ENCODE results near the gene P2RY8. TPM values are rescaled to one million over a fixed set of nuclear protein-coding genes. Genes with fewer than 3 reads are reported as not detected.
"Not testable (repeated sequence)": the region's sequence is repeated elsewhere in the genome, so short reads cannot be mapped to it uniquely, and the experiment has no call there.

P2RY8 gene
- total RNA-seq, 1 experiment from 2014 or later = 1.1 TPM

DNA sequence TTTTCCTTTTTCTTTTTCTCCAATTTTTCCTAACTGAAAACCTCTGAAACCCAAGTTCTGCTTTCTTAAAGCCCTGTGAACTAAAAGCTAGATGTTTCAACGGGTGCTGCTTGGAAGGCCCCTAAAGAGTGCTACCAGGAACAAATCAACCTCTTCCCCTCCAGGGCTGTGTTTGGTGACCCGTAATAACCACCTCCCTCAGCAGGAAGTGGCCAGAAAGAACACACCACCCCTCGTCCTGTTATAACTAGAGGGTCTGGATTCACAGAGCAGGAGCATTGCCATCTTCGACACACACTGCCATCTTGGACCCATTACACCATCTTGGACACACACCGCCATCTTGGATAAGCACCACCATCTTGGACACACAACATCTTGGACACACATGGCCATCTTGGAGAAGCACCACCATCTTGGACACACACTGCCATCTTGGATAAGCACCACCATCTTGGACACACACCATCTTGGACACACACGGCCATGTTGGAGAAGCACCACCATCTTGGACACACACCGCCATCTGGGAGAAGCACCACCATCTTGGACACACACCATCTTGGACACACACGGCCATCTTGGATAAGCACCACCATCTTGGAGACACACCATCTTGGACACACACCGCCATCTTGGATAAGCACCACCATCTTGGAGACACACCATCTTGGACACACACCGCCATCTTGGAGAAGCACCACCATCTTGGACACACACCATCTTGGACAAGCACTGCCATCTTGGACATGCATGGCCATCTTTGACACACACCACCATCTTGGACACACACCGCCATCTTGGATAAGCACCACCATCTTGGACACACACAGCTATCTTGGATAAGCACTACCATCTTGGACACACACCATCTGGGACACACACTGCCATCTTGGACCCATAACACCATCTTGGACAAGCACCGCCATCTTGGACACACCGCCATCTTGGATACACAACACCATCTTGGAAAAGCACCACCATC, 89.7 kb downstream of the P2RY8 start:
- not testable (repeated sequence) for DNase-seq (ENCODE audit: low read depth)

DNA sequence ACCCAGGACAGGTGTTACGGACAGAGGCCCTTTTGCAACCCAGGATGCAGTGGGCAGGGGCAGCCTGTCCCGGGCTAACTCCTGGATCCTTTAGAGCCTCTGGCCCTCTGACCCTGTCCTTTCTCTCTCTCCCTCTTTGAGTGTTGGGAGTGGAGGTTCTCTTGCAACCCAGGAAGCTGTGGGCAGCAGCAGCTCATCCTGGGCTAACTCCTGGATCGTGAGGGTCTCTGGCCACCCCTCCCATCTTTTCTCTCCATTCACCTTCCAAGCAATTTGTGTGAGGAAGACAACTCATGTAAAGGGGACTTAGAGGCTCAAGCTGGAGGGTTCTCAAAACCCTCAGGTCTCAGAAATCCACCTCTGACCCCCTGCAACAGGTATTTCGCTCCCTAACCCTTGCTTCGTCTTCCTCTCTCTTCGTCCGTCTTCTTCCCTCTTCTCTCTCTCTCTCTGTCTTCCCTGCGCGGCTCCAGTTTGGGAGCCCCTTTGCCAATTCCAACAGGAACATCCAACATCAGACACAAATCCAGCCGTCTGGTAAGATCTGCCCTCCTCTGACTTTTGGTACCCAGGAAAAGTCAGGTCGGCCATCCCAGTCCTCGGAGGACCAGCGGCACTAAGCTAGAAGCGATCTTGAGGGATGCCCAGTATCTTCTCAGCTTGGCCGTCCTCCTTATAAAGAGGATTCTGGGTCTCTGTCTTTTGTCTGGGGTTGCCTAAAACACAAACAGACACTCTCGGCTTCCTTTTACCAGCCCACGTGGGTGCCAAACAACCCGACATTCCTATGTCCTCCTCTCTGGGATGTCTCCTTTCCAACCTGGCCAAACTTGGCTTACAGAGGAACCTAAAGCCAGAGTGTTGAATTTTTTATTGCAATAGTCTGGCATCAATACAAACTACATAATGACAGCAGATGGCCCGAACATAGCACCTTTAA, 92.2 kb downstream of the P2RY8 start:
- DNase-seq (ENCODE audit: low read depth) = no peak

DNA sequence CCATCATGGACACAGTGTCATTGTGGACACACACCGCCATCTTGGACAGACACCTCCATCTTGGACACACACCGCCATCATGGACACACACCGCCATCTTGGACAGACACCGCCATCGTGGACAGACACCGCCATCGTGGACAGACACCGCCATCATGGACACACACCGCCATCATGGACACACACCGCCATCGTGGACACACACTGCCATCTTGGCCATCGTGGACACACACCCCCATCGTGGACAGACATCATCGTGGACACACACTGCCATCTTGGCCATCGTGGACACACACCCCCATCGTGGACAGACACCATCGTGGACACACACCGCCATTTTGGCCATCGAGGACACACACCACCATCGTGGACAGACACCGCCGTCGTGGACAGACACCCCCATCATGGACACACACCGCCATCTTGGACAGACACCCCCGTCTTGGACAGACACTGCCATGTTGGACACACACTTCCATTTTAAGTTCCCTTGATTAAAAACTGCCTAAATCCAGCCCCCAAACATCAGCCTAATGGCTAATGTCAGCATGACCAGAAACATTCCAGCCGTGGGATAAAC, 93.4 kb downstream of the P2RY8 start:
- no peak for DNase-seq (ENCODE audit: low read depth)

DNA sequence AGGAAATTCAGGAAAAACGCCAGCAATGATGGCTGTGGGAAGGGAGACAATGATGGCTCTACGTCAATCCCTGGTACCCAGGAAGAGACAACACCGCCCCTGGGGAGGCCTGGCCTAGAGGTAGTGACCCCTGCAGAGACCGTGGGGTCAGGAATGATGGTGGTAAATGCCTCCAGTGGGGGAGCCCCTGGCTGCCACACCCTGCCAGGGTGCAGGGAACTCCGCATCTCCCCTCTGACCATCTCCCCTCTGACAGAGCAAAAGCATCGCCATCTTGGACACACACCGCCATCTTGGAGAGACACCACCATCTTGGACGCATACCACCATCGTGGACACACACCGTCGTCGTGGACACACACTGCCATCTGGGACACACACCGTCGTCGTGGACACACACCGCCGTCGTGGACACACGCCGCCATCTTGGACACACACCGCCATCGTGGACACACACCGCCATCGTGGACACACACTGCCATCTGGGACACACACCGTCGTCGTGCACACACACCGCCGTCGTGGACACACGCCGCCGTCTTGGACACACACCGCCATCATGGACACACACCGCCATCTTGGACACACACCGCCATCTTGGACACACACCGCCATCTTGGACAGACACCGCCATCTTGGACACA, 94.1 kb downstream of the P2RY8 start:
- DNase-seq (ENCODE audit: low read depth) = no peak

DNA sequence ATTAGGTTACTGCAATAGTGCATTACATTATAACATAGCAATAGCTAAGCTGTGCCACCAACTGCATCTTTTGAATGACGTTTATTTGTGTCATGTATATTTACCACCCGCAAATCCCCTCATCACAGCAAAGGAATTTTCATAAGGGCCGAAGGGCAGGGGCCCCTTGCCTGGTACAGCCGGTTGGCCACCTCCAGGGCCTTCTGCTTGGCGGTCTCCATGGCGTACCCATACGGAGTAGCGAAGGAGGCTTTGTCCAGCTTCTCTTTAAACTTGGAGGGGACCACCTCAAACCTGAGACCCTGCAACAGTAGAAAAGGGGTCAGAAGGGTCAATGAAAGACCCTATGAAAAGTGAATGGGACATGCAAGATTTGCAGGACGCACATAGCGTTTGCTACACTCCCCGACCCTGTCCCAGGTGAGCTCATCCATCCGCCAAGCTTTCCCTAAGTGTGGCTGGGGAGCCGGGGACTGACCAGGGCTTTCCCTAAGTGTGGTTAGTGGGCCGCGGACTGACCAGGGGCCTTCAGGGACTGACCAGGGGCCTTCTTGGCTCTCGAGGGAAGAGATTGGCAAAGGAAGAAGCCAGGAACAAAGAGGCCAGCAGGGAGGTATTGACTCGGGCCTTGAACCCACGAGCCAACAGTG, 94.8 kb downstream of the P2RY8 start:
- DNase-seq (ENCODE audit: low read depth) = no peak

DNA sequence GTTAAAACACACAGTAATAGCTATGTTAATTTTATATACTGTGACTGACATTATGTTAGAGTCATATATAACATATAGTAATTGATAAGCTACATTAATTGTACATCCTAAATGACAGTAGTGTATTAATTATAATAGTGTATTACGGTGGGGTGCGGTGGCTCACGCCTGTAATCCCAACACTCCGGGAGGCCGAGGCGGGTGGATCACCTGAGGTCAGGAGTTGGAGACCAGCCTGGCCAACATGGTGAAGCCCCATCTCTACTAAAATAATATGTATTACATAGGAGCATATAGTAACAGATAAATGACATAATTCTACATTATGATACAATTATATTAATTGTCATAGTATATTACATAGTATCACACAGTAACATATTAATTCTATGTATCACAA, 96.5 kb downstream of the P2RY8 start:
- no peak for DNase-seq (ENCODE audit: low read depth)

DNA sequence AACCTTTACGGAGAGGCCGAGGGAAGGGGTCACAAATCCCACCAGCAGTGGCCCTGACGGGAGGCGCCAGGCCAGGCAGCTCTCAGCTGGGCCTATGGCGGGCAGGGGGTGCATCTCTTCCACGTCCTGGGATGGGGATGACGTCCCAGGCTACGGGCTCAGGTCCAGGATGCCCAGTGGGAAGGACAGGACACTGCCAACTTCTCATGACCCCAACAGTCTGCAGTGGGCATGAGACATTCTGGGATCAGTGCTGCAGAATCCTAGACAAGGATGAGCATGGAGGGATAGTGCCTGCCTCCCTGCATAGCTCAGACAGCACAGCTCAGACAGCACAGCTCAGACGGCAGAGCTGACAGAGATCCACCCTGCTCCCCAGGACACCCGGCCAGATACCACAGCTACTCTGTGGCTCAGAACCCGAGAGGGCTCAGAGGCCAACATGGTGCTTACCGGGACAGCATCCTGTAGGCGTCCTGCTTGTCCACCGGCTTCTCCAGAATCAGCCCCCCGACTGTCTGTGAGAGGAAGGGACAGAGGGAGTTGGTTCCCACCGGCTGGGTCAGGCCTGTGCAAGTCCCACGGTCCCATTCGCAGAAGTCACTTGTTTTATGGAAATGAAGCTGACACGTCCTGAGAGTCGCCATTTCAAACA, 101.6 kb downstream of the P2RY8 start:
- no peak for DNase-seq (ENCODE audit: low read depth)

DNA sequence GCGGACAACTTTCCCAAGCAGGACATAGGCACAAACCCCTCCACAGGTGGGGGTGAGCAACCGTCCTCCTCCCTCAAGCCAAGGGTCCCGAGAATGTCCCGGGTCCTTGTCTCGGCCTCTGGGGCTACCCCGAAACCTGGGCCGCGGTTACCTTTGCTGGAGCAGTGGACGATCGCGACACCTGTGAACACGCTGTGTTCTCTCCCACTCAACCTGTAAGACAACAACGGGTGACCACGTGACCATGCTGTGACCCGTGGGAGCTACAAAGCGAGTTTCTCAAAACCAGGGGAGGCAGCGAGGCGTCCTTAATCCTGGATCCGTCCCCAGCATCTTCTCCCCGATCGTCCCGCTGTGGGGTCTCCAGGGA, 102.1 kb downstream of the P2RY8 start:
- DNase-seq (ENCODE audit: low read depth) = no peak

DNA sequence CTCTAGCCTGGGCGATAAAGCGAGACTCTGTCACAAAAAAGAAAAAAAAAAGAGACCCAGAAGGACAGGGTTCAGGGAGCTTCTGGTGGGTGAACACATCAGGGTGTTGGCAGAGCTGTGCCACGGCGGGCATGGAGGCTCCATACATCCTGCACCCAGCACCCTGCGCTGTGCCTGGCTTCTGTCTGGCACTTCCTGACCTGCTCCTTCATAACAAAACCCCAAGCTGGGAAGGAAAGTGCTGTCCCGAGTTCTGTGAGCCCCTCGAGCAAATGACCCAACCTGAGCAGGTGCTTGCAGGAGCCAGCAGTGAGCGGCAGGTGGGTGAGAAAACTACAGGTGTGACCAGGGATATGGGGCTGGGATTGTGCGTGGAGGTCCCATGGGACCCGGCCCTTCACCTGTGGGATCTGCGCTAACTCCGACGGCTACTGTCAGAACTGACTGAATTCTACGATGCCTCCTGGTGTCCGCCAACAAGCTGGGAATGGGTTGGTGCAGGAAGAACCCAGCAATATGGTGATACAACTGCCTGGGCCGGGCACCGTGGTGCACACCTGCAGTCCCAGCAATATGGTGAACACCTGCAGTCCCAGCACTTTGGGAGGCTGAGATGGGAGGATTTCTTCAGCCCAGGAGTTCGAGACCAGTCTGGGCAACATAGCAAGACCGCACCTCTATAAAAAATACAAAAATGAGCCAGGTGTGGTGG, 103.2 kb downstream of the P2RY8 start:
- DNase-seq (ENCODE audit: low read depth) = no peak

DNA sequence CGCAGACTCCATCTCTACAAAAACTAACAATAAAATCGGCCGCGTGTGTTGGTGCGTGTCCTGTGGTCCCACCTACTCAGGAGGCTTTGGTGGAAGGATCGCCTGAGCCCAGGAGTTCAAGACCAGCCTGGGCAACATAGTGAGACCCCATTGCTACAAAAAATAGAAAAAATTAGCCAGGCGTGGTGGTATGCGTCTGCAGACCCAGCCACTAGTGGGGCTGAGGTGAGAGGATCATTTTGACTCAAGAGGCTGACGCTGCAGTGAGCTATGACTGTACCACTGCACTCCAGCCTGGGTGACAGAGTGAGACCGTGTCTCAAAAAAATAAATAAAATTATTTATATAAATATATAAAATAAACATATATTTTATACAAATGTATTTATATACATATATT, 106.5 kb downstream of the P2RY8 start:
- DNase-seq (ENCODE audit: low read depth) = no peak

DNA sequence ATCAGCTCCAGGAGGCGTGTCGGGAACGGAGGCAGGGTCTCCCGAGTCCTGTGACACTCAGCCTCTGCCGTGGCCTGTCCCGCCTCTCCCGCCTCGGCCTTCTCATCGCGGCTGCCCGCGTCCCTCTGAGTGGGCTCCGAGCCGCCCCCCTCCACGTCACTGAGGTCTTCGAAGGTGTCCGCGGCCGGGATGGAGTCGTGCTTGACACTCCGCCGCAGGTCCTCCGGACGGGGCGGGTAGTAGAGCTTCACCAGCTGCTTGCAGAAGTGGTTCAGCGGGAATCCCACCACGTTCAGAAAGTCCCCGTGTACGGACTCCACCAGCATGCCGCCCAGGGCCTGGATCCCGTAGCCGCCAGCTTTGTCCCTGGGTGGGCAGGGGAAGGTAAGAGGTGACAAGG, 109.2 kb downstream of the P2RY8 start:
- DNase-seq (ENCODE audit: low read depth) = no peak

DNA sequence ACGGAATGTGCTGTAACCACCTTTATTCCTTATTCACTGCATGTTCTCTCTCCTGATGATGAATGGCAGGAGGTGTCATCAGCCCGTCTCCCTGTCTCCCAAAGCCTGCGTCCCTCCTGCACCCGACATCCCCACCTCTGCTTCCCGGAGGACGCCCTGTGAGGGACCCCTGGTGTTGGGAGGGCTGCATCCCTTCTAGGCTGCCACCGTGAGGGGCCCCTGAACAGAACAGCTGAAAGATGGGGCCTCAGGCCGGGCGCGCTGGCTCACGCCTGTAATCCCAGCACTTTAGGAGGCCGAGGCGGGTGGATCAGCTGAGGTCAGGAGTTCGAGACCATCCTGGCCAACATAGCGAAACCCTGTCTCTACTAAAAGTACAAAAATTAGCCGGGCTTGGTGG, 110.7 kb downstream of the P2RY8 start:
- not testable (repeated sequence) for DNase-seq (ENCODE audit: low read depth)

DNA sequence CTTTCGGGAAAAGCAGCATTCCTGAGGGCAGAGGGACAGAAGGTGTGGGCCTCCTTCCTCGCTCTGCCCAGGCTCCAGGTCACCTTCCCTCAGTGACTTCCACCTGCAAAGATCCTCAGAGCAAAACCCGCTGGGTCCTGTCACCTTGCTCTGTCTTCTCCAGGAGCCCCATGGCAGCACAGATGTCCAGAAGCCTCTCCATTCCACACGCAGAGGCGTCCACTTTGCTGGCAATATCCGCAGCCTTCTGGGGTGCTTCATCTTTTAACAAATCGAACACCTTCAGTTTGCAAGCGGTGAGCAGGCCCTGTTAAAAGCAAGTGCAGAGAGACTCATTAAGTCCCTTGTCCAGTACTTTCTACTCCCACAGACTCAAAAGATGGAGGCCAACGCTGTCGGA, 111.6 kb downstream of the P2RY8 start:
- DNase-seq (ENCODE audit: low read depth) = no peak

DNA sequence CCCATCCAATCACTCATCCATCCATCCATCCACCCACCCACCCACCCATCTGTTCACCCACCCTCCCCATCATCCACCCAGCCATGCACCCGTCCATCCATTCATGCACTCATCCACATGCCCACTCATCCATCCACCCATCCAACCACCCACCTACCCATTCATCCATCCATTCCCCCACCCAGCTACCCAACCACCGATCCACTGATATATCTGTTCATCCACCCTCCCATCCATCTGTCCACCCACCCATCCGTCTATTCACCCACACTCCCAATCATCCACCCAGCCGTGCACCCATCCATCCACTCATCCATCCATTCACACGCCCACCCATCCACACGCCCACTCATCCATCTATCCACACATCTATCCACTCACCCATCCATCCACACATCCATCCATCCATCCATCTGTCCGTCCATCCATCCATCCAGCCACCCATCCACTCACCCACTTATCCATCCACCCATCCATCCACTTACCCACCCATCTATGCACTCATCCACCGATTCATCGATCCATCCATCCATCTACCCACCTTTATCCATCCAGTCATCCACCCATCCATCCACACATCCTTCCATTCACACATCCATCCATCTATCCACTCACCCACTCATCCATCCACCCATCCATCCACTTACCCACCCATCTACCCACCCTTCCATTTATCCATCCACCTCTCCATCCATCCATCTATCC, 112.7 kb downstream of the P2RY8 start:
- DNase-seq (ENCODE audit: low read depth) = no peak

DNA sequence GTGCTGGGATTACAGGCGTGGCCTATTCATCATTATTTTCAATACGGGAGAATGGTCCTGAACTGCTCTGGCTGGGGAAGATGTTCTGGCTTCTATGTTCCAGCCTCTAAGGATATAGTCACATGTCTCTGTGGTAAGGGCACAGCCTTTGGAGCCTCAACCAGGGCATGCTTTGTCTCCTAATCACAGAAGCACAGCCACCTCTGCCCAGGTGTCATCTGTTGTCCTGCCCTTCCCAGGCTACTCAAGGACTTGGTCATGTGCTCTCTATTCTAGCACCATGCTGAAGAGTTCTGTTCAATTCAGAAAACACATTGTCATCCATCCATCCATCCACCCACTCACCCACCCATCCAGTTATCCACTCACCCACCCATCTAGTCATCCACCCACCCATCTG, 113.8 kb downstream of the P2RY8 start:
- no peak for DNase-seq (ENCODE audit: low read depth)

DNA sequence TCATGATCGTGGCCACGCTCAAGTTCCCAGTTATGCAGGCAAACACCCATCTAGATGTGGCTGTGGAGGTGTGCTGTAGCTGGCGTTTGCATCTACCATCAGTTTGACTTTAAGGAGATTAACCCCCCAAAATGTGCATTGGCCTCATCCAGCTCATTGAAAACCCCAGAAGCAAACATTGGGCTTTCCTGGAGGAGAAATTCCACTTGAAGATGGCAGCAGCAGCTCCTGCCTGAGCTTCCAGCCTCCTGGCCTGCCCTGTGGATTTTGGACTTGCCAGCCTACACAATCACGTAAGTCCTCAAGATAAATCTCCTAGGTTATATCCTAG, 114.9 kb downstream of the P2RY8 start:
- DNase-seq (ENCODE audit: low read depth) = no peak

DNA sequence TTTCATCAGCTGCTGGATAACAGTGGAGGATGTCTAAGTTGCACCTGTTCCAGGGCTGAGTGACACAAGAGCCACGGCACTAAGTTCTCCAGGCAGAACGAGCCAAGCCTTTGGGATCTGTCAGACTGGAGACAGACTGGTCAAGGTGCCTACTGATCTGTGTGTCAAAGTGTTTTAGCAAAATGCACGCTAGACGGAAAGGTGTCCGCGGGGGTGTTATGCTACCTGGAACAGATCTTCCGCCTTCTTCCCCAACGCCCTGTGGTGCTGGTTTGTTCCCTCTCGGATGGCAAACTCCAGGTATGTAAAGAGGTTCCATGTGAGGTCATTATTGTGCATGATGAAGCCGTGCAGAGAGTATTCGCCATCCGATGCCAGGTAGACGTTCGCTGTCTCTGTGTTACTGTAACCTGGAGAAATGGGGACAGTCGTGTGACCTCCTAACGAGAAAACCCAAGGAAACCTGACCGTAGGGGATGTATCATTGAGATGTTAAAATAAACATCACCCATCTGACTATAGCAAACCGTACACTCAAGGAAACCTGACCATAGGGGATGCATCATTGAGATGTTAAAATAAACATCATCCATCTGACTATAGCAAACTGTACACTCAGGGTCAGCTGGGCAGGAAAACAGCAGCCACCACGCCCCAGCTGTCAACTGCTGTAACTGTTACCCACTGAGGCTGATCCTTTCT, 115.4 kb downstream of the P2RY8 start:
- DNase-seq (ENCODE audit: low read depth) = peak; percentile 39

DNA sequence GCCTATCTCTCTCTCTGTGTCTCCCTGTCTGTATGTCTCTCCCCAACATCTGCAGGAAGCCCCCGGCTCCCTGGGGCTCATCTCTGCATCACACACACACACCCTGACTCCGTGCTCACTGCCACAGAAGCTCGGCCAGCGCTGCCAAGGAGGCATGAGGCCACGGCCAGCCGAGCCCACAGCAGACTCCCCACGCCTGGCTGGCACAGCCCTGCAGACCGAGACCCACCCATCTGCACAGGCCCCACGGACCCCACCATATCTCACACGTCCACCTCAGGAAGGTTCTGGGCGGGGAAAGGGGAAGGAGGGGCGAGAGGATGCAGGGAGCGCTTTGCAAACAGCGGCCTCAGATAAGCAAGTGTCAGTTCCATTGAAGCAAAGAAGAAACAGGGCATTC, 116.6 kb downstream of the P2RY8 start:
- no peak for DNase-seq (ENCODE audit: low read depth)

Measured in HT1080 (cell line).